IMR-90 (cell line): ENCODE data around the gene RRP1.
A peak's percentile ranks its signal among the peaks of the same experiment; 100 is the strongest.

ENCODE experiments used
- CTCF ChIP-seq: conservative IDR thresholded peaks from 2 replicates; pipeline ENCODE4 v1.5.1; 2012; ENCODE audit warnings: mild to moderate bottlenecking, low read depth, low read length, improper control_type of control experiment
- ELK1 ChIP-seq: fragments of 150-350 bp; IDR thresholded peaks from 2 replicates; pipeline ENCODE4 v1.6.1; 2016; ENCODE audit warnings: low read depth, mild to moderate bottlenecking, low read length, moderate library complexity, borderline replicate concordance
- POLR2A ChIP-seq: IDR thresholded peaks from 2 replicates; pipeline ENCODE4 v1.6.1; 2012; ENCODE audit warnings: mild to moderate bottlenecking, low read depth, low read length

GRCh38 chr21:43775795-43776430 lies 13.5 kb upstream of the RRP1 start, which contains the start of gene CSTB:
- TF ChIP-seq CTCF = no peak
- TF ChIP-seq ELK1 = no peak
- TF ChIP-seq POLR2A = peak; percentile 69
